Hematopoietic multipotent progenitor cell treated with erythropoietin and hydrocortisone succinate and interleukin-3 and kit ligand, for 4 days (in vitro differentiated cells): ENCODE results near the gene NIPSNAP2.

Experiments used
- DNase-seq: peaks from one replicate; pipeline ENCODE4 v3.0.0-alpha.2; 2015

The NIPSNAP2 gene

DNA sequence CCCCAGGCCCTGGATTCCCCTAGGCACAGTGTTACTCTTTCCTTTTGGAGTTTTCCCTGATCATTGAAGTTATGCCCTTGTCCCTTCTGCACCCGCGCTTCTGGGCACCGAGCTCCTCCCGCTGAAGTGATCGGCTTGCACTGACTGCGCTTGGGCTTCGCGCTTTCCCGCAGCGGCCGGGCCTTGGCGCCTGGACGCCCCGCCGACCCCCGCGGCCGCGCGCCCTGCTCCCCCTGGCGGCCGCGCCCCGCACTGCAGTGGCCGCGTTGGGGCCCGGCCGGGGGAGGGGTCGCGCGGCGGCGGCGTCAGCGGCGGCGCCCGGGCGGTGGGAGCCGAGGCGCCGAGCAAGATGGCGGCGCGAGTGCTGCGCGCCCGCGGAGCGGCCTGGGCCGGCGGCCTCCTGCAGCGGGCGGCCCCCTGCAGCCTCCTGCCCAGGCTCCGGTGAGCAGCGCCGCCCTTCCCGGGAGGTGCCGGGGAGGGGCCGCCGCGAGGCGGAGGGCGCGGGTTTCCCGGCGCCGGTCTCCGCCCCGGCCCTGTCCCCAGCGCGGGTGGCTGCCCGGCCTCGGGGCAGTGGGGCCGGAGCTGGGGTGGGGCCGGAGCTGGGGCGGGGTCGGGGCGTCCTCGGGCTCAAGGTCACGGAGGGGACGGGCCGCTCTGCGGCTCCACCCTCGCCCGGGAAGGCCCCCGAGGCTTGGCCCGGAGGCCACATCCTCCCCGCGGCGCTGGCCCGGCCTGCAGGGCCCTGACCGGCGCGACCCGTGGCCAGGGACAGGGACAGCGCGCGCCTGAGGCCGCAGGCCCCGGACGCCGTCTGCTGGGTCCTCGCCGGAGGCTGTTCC lies at the start of gene NIPSNAP2:
Gene NIPSNAP2, plus strand, starts transcription at position 325 of the 839 bp plus-strand sequence. Its CDS starts 25 bp downstream, at position 350.
- peak; percentile 86 for DNase-seq

DNA sequence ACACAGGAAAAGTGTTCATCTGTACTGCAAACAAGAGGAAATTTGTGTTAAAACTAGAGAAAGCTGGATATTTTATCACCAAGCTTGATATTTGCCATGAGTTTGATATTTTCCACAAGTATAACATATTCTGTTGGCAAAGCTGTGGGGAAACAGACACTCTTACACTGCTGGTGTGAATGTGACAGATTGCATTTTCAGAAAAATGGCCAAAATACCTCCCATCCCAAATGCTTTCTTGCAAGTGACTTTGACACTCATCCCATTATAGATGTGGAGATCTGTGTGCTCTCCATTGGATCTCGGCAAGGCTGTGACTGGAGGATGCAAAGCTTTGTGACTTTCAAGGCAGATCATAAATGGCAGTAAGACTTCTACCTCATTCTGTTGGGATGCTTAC lies 46.6 kb upstream of the NIPSNAP2 start:
- DNase-seq, result no peak

DNA sequence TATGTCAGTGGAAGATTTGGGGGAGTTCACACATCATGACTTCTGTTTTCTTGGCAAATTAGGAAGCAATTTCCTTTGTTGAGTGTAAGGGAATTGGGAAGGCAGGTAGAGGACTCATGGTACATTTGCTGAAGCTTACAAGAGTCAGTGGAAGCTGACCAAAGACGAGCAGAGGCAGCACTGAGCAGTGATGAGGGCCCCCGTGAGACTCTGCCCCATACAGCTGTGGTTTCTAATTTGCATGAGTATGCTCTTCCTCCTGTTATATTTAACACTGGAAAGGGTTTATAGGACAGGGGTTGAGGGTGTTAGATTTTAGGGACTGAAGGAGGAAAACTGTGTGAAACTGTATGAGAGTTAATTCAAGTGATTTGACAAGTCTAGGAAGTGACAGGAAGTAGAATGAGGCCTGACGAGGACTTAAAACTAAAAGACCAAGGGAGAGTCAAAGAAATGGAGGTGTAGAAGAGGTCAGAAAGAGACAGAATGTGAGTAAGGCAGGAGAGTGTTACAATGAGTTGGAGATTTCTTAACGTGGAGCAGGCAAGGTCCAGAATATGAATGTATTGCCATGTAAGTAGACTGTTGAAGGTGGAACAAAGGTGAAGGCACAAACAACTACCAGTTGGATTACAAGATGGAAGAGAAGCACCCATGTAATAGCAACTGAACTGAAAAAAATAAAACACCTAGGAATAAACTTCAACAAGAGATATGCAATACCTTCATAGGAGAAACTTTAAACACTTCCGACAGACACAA lies 36.2 kb upstream of the NIPSNAP2 start:
- DNase-seq, result no peak

DNA sequence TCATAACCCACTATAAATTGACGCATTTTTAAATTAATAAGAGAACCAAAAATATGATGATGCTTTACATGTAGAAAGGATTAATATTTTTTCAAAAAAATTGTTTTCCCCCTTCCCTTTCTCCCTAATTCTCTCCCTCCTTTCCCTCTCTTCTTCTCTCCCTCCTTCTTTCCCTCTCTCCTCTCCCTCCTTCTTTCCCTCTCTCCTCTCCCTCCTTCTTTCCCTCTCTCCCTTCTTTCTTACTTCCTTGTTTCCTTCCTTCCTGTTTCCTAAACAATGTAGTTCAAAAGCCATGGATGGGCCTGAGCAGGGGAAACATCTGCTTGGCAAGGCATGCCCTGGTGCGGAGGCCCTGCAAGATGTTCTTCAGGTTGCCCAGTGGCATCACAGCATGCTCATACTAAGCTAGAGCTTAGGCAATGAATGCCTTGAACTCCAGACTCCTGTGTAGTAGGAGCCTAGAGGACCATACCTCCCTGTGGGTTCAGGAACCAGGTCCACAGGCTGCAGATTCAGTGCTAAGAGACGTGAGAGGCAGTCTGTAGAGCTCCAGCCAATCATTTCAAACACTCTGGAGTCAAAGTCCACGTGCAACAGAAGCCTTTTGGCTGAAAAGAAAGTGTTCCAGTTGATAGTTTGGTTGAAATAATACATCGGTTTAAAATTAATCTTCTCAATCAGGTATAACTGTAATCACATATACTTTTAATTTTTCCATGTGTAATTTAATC lies 32.8 kb upstream of the NIPSNAP2 start:
- DNase-seq, result no peak

DNA sequence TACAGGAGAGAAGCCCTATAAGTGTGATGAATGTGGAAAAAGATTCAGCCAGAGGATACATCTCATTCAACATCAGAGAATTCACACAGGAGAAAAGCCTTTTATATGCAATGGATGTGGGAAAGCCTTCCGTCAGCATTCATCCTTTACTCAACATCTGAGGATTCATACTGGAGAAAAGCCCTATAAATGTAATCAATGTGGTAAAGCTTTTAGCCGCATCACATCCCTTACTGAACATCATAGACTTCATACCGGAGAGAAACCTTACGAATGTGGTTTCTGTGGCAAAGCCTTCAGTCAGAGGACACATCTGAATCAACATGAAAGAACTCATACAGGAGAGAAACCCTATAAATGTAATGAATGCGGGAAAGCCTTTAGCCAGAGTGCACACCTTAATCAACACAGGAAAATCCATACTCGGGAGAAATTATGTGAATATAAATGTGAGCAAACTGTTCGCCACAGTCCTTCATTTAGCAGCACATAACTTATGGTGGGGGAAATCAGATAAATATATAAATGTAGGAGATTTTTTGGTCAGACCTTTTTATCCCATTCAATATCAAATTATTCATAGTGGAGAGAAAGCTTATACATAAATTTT lies 24.8 kb upstream of the NIPSNAP2 start:
- DNase-seq, result no peak

DNA sequence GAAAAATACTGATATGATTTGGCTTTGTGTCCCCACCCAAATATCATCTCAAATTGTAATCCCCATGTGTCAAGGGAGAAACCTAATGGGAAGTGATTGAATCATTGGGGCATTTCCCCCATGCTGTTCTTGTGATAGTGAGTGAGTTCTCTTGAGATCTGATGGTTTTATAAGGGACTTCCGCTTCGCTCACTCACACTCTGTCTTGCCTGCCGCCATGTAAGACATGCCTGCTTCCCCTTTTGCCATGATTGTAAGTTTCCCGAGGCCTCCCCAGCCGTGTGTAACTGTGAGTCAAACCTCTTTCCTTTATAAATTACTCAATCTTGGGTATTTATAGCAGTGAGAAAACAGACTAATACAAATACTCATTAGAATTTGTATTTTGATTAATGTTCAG lies 17.8 kb upstream of the NIPSNAP2 start:
- DNase-seq, result no peak

DNA sequence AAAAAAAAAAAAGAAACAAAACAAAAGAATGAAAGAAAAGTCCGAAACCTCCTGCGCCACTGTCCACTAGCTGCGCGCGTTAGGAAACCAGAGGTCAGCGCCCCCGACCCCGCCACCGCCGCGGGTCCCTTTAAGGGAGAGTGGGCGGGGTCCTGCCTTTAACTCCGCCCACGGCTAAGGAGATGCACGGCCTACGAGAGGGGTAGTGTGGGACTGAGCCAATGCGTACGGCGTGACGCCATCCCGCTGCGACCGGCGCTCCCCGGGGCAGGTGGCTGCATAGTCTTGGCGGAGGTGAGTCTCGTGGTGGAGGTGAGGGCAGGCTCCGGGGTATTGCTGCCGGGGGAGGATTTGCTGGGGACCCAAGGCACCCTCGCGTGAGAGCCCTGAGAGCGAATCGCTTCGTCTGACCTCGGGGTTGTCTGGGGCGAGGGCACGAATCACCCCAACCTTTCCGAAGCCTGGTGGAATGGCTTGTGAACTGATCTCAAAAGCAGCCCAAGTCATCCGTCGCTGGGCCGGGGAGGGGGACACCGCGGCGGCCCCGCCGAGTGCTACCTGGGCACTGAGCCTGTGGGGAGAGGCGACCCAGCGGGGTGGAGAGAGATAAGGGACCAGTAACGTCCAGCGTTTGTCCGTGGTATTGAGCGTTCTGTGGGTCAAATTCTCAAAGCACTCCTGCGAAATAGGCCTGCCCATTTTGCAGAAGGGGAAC lies 12.6 kb upstream of the NIPSNAP2 start, which contains the start of gene MRPS17:
Gene MRPS17, plus strand, starts transcription at position 241 of the 715 bp plus-strand sequence. CDS start 1,319 bp downstream, outside the sequence.
- DNase-seq, result peak; percentile 96

DNA sequence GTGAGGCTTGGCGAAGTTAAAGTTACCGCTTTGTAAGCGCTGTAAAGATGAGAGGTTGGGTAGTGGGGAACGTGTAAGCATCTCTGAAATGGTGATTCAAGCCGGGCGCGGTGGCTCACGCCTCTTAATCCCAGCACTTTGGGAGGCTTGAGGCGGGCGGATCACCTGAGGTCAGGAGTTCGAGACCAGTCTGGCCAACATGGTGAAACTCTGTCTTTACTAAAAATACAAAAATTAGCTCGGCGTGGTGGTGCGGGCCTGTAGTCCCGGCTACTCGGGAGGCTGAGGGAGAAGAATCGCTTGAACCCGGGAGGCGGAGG lies 12.1 kb upstream of the NIPSNAP2 start:
- DNase-seq, result peak; percentile 41

DNA sequence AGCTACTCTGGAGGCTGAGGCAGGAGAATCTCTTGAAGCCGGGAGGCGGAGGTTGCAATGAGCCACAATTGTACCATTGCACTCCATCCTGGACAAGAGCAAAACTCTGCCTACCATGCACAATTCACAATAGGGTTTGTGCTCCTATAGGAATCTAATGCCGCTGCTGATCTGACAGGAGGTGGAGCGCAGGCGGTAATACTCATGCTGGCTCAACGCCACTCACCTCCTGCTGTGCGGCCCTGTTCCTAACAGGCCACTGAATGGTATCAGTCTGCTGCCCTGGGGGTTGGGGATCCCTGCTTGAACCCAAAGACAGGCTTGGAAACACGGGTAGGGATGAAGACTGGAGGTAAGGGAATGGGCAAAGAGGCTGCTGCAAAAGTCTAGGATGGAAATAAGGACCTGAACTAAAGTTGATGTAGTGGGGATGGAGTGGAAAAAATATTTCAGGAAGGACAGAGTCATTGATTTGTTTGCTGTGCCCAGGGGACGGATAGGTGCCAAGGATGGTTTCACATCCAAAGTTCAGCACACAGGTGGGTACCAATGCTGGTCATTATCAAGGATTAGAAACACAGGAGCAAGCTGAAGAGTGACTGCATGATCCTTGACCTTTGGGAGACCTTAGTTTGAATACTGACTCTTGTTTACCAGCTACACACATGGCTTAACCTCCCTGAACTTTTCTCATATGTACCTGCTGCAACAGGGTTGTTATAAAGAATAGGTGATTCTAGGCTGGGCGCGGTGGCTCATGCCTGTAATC lies 10.5 kb upstream of the NIPSNAP2 start:
- DNase-seq, result no peak

DNA sequence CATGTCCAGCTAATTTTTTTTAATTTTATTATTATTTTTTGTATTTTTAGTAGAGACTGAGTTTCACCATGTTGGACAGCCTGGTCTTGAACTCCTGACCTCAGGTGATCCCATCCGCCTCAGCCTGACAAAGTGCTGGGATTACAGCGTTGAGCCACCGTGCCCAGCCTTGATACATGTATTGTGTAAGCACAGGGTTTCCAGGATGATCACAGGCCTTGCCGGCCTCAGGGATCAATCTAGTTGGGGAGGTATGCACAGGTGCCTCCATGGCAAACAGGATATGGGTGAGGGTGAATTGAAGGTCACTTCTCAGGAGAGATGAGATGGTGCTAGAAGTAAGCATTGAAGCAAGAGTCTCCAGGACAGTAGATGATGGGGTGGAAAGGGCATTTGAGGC lies 7.2 kb upstream of the NIPSNAP2 start:
- DNase-seq, result no peak

DNA sequence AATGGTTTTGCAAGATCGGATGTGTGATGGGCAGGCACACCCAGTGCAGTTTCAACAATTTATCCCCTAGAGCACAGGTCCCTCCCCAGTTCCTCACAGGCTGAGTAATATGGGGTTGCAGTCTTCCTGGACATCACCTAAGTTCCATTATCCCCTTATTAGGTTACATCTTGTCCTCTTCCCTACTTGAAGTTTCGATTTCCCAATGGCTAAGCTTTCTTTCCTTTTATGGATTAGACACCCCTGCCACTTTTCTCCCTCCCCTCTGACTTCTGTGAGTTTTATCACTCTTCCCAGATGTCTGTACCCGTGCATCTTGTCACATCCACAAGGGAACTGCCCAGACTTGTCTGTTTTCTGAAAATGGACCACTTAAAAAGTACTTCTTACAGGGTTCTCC lies 2.4 kb upstream of the NIPSNAP2 start:
- no peak for DNase-seq

DNA sequence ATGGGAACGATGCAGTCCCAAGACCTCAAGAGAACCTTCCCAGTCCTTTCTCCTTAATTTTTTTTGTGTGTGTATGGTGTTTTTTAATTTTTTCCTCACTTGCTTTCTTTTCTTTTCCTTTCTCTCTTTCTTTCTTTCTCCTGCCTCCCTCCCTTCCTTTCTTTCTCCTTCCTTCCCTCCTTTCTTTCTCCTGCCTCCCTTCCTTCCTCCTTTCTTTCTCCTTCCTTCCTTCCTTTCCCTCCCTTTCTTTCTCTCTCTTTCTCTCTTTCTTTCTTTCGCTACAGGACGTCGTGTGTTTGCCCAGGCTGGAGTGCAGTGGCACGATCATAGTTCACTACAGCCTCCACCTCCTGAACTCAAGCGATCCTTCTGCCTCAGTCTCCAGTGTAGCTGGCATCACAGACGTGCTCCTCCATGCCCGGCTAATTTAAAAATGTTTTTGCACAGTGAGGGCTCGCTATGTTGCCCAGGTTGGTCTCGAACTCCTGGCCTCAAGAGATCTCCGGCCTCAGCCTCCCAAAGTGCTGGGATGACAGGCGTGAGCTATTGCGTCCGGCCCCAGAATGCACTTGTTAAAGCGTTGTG lies 709 bp upstream of the NIPSNAP2 start:
- DNase-seq, result no peak

DNA sequence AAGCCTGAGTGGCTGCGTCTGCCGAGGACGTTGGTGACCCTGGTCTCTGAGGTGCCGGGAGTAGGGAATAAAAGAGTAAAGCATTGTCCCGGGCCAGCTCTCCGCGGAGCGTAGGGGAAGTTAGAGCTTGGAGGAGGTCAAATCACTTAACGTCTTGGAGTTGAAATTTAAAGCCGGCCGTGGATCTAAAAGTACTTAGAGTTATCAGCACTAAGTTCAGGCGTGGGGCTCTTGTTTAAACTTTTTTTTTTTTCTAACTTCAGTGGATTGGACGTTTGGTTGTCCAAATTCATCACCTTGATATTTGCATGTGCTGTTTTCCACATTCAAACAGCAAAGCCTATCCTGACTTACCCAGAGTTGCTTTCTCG lies 700 bp downstream of the NIPSNAP2 start:
- DNase-seq, result no peak

DNA sequence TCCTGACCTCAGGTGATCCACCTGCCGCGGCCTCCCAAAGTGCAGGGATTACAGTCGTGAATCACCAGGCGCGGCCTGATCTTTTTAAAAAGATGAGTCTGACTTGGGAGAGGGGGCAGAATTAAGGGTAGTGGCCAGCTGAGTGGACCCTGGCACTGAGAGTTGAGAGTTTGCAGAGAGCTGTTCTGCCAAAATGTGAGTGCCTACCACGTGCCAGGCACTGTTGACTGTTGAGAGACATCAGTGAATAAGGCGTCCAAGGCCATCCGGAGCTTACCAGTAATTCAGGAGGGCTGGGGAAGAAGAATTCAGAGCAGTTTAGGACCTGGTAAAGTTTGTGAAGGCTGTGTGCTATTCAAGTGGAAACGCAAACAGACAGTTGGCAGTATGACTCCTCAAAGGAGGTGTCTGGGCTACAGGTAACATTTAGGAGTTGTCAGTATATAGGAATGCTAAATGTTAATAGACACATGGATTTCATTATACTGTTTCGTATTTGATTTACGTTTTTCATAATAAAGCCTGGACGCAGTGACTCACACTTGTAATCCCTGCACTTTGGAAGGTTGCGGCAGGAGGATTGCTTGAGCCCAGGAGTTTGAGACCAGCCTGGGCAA lies 1.5 kb downstream of the NIPSNAP2 start:
- DNase-seq, result no peak

DNA sequence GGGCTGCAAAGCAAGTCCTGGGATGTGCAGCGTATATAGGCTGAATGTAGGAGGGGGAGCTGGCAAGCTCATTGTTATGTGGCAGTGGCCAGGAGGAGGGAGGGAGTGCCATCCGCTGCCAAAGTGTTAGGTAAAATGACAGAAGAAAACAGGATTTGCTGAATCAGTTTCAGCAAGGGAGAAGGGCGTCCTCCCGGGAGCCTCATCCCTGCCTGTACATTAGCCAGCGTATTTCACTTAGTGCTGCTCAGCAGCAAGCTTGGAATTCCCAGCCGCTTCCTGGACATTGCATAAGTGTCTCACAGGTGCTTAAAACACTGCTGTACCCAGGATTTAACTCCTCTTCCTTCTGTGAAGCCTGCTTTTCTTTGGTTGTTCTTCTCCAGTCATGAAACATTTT lies 2.5 kb downstream of the NIPSNAP2 start:
- DNase-seq, result no peak

DNA sequence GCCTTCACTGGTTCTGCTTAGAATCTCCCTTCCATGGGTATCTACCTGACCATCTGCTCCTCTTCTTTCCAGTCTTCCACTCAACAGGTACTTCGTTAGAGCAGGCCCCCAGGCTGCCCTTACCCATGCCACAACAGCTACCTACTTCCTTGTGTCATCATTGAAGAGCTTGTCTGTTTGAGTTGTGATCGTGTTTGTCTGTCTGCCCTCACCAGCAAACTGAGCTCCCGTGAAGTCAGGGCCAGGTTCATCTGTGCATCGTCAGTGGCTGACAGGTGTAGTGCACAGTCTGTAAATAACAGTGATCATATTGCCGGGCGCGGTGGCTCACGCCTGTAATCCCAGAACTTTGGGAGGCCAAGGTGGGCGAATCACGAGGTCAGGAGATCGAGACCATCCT lies 5.0 kb downstream of the NIPSNAP2 start:
- no peak for DNase-seq

DNA sequence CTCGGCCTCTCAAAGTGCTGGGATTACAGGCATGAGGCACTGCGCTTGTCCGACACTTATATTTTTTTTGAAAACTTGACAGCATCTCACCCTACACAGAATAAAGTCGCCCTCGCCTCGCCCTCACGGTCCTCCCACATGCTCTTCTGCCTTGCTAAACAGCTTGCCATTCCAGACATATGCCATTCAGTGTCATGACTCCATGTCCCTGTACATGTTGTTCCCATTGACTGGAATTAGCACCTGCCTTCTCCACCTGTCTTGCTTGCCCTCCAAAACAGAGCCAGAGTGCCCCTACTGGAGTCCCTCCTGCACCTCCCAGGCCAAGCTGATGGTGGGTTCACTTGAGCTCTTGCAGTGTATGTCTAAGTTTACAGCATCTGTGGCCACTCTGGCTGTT lies 6.2 kb downstream of the NIPSNAP2 start:
- DNase-seq, result no peak

DNA sequence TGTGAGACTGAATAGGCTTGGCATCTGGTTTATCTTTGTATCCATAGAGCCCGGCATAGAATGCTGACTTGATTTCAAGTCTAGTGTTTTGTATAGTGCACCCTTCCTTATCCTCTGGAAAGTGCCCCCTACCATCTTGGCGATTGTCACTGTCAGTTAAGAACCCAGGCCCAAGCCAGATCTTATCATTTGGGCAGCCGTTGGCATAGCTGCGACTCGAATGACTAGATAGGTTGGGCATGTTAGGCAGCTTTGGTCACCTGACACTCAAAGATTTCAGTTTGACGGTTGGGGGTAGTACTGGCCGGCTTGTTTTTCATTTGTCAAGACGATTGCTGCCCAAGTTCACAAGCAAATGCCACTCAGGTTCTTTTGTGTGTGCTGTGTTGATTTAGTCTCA lies 6.6 kb downstream of the NIPSNAP2 start:
- DNase-seq, result peak; percentile 95

DNA sequence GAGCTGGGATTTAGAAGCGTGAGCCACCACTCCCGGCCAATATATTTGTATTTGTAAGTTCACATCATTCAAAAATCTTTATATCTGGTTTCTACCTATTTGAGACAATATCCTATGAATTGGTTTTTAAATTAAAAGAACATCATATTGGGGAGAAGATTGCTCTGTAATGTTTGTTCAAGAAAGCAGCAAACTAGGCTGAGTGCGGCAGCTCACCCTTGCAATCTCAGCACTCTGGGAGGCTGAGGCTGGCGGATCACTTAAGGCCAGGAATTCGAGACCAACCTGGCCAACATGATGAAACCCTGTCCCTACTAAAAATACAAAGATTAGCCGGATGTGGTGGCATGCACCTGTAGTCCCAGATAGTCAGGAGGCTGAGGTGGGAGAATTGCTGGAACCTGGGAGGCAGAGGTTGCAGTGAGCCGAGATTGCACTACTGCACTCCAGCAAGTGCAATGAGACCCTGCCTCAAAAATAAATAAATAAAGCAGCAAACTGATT lies 9.4 kb downstream of the NIPSNAP2 start:
- no peak for DNase-seq

DNA sequence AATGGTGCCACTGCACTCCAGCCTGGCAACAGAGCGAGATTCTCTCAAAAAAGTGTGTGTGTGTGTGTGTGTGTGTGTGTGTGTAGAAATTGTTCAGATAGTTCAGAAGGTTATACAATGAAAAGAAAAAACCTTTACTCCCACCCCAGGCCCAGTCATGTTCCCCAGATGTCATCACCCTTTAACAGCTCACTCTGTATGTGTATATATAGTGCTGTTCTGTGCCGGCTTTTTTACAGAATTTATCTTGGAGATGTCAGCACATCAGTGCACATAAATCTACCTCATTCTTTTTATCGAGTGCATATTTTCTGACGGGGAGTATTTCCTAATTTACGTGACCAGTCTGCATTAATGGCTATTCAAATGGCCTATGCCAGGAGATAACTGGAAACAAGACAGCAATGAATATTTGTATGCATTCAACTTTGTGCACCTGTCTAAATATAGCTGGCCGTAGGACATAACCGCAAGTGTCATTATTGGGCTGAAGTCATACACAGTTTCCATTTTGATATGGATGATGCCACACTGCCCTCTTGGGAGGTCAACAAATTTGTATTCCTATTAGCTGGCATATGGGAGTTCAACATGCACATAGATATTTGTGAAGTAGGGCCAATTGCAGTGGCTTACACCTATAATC lies 11.7 kb downstream of the NIPSNAP2 start:
- no peak for DNase-seq
